Loucy (cell line): ENCODE data around the gene HGS.

Experiments
- H2AFZ ChIP-seq: fragments of 200-600 bp; sonication (generic); 2 replicates; pipeline ENCODE4 v1.6.0; 2016; ENCODE audit warnings: antibody characterized with exemption, mild to moderate bottlenecking, low read length, moderate library complexity
- H3F3A ChIP-seq: fragments of 200-600 bp; 2 replicates; pipeline ENCODE4 v1.6.0; 2016; ENCODE audit warnings: antibody characterized with exemption, low read depth, mild to moderate bottlenecking
- H3K27me3 ChIP-seq: fragments of 200-600 bp; sonication (generic); 2 replicates; pipeline ENCODE4 v1.6.1; 2014; ENCODE audit warnings: low read length, mild to moderate bottlenecking; ENCODE audit not compliant: insufficient read depth, poor library complexity, severe bottlenecking
- H3K36me3 ChIP-seq: fragments of 200-600 bp; sonication (generic); 2 replicates; pipeline ENCODE4 v1.6.1; 2016; ENCODE audit warnings: low read length; ENCODE audit not compliant: insufficient read depth
- H3K4me1 ChIP-seq: fragments of 200-600 bp; sonication (generic); 2 replicates; pipeline ENCODE4 v1.5.1; 2014; ENCODE audit warnings: low read length, mild to moderate bottlenecking; ENCODE audit not compliant: insufficient read depth, poor library complexity, severe bottlenecking
- H3K4me2 ChIP-seq: fragments of 200-600 bp; sonication (generic); 2 replicates; pipeline ENCODE4 v1.6.0; 2014; ENCODE audit warnings: antibody characterized with exemption, low read length, low read depth, mild to moderate bottlenecking; ENCODE audit not compliant: poor library complexity, severe bottlenecking
- H3K4me3 ChIP-seq: fragments of 200-600 bp; sonication (generic); 2 replicates; pipeline ENCODE4 v1.5.1; 2014; ENCODE audit warnings: low read length, mild to moderate bottlenecking, mixed read lengths; ENCODE audit not compliant: poor library complexity, severe bottlenecking
- H3K79me2 ChIP-seq: fragments of 200-600 bp; sonication (generic); 2 replicates; pipeline ENCODE4 v1.6.1; 2014; ENCODE audit warnings: low read length; ENCODE audit not compliant: insufficient read depth
- H3K9ac ChIP-seq: fragments of 200-600 bp; sonication (generic); 2 replicates; pipeline ENCODE4 v1.6.0; 2014; ENCODE audit warnings: mild to moderate bottlenecking, low read depth, low read length, moderate library complexity; ENCODE audit not compliant: poor library complexity, severe bottlenecking
- H3K9me2 ChIP-seq: fragments of 200-600 bp; sonication (generic); replicated peaks from 2 replicates; pipeline ENCODE4 v1.6.1; 2016; ENCODE audit warnings: low read depth, low read length, mixed read lengths
- H3K9me3 ChIP-seq: fragments of 200-600 bp; sonication (generic); 2 replicates; pipeline ENCODE4 v1.6.1; 2014; ENCODE audit warnings: mild to moderate bottlenecking, antibody characterized with exemption, low read length, low read depth; ENCODE audit not compliant: insufficient read depth
- H4K20me1 ChIP-seq: fragments of 200-600 bp; sonication (generic); 2 replicates; pipeline ENCODE4 v1.6.0; 2014; ENCODE audit warnings: antibody characterized with exemption, low read length, mild to moderate bottlenecking; ENCODE audit not compliant: insufficient read depth, poor library complexity, severe bottlenecking
- CTCF ChIP-seq: fragments of 200-600 bp; sonication (generic); conservative IDR thresholded peaks from 2 replicates; pipeline ENCODE4 v1.5.1; 2014; ENCODE audit warnings: mild to moderate bottlenecking, antibody characterized with exemption, low read length
- EZH2phosphoT487 ChIP-seq: fragments of 200-600 bp; IDR thresholded peaks from 2 replicates; pipeline ENCODE4 v1.6.1; 2018; ENCODE audit warnings: antibody characterized with exemption, mild to moderate bottlenecking, moderate library complexity, borderline replicate concordance

Gene HGS

GRCh38 chr17:81703747-81704654, 20.2 kb downstream of the HGS start:
- no peak for TF ChIP-seq CTCF
- no peak for TF ChIP-seq EZH2phosphoT487
- H3K9me2 ChIP-seq = no peaks in the 10 kb centered on the region
- H3K27me3 ChIP-seq = no peaks in the 10 kb centered on the region
- peak overlapping the region; percentile 97 for H3K9ac ChIP-seq
- peaks cover 75% of the 10 kb centered on the region for H3K79me2 ChIP-seq
- H3F3A ChIP-seq = no peaks in the 10 kb centered on the region
- peaks cover 20% of the 10 kb centered on the region for H3K4me1 ChIP-seq
- H3K4me3 ChIP-seq = peak overlapping the region; percentile 99
- peaks cover 26% of the 10 kb centered on the region; the same call in 1 of the 2 replicates for H3K36me3 ChIP-seq
- no peaks in the 10 kb centered on the region for H3K9me3 ChIP-seq
- peak overlapping the region; percentile 99 for H3K4me2 ChIP-seq
- H2AFZ ChIP-seq = peak overlapping the region; percentile 68; the same call in 1 of the 2 replicates
- peaks cover 36% of the 10 kb centered on the region for H4K20me1 ChIP-seq

DNA sequence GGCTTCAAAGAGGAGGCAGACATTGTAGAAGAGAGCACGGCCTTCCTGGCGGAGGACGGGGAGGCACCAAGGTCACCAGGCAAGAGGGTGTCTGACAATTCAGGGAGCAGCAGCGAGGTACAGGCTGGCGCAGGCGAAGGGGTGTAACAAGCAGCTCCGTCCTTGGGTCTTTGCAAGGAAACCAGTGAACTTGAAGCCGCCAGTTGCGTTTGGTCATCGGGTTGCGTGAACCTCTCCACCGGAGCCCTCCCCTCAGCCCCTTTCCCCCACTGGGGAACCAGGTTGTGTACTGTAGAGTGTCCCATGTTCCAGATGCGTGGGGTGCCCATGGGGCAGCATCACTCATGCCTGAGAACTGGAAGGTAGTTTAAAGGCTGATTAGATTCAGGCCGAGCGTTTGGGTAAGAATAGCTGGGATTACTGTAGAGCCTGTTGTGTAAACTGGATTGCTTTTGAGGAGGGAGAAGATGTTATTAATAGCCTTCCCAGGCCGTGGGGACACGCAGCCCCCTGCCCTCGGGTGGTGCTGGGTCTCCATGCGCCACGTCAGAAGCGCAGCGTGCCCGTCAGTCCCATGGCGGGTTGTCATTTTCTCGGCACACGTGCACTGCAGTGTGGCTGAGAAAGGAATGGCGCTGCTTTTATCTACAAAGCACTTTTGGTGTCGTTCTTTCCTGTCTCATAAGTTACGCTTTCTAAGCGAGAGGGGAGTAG, 21.9 kb downstream of the HGS start:
- H3F3A ChIP-seq = no peaks in the 10 kb centered on the region
- H3K36me3 ChIP-seq = peaks cover 25% of the 10 kb centered on the region; the same call in 1 of the 2 replicates
- H3K9ac ChIP-seq = no peak overlapping the region
- H3K9me3 ChIP-seq = no peaks in the 10 kb centered on the region
- peak overlapping the region; percentile 20 for H3K4me2 ChIP-seq
- no peaks in the 10 kb centered on the region for H3K27me3 ChIP-seq
- H3K4me1 ChIP-seq = peaks cover 20% of the 10 kb centered on the region
- no peaks in the 10 kb centered on the region for H3K9me2 ChIP-seq
- H4K20me1 ChIP-seq = peaks cover 35% of the 10 kb centered on the region
- H3K4me3 ChIP-seq = no peak overlapping the region
- peaks cover 65% of the 10 kb centered on the region for H3K79me2 ChIP-seq
- no peak for TF ChIP-seq EZH2phosphoT487
- TF ChIP-seq CTCF = no peak
- H2AFZ ChIP-seq = no peak overlapping the region

- Histone ChIP-seq H3K9me3 (no peaks in the 10 kb centered on the region), H3K27me3 (no peaks in the 10 kb centered on the region), H3K36me3 (peaks cover 20% of the 10 kb centered on the region; the same call in 1 of the 2 replicates), H3K9me2 (no peaks in the 10 kb centered on the region), H3K4me3 (no peak overlapping the region), H3K4me1 (peaks cover 14% of the 10 kb centered on the region), H3K9ac (no peak overlapping the region), H4K20me1 (peaks cover 29% of the 10 kb centered on the region), H3F3A (no peaks in the 10 kb centered on the region), H2AFZ (no peak overlapping the region), H3K4me2 (no peak overlapping the region), H3K79me2 (peaks cover 59% of the 10 kb centered on the region)
- TF ChIP-seq EZH2phosphoT487 (no peak), CTCF (no peak)
Observed at GRCh38 chr17:81706232-81706611, 22.4 kb downstream of the HGS start.
